Measurements from ENCODE around the gene BANF2. TPM values are rescaled to one million over a fixed set of nuclear protein-coding genes. Genes with fewer than 3 reads are reported as not detected.

Gene BANF2
- total RNA-seq, 1 donor from 2014 or later: not detected

DNA sequence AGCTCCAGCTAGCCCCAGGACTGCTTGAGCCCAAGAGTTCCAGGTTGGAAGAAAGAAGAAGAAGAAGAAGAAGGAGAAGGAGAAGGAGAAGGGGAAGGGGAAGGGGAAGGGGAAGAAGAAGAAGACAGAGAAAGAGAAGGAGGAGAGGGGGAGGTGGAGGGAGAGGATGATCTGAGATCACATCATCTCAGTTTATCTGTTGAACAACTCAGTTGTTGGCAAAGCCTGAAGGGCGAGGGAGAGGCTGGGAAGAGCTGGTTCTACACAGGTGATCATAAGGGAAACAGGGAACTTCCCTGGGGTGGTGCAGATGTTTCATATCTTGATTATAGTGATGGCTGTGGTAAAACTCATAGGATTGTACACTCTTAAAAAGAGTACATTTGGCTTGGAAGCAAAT, 14.6 kb upstream of the BANF2 start:
- peaks cover 12% of the 10 kb centered on the region for H3K4me1 Mint-ChIP-seq (ENCODE audit: unreplicated experiment)
- H3K9me3 Mint-ChIP-seq: peaks cover 5% of the 10 kb centered on the region
- peaks cover 6% of the 10 kb centered on the region for H3K36me3 Mint-ChIP-seq
- TF ChIP-seq, protein P1, sequence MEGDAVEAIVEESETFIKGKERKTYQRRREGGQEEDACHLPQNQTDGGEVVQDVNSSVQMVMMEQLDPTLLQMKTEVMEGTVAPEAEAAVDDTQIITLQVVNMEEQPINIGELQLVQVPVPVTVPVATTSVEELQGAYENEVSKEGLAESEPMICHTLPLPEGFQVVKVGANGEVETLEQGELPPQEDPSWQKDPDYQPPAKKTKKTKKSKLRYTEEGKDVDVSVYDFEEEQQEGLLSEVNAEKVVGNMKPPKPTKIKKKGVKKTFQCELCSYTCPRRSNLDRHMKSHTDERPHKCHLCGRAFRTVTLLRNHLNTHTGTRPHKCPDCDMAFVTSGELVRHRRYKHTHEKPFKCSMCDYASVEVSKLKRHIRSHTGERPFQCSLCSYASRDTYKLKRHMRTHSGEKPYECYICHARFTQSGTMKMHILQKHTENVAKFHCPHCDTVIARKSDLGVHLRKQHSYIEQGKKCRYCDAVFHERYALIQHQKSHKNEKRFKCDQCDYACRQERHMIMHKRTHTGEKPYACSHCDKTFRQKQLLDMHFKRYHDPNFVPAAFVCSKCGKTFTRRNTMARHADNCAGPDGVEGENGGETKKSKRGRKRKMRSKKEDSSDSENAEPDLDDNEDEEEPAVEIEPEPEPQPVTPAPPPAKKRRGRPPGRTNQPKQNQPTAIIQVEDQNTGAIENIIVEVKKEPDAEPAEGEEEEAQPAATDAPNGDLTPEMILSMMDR (conservative IDR thresholded peaks at IDR 0.05): no peak
- H3K27ac Mint-ChIP-seq: no peak overlapping the region
- no peak overlapping the region for H3K4me3 Mint-ChIP-seq
- peaks cover 28% of the 10 kb centered on the region for H3K27me3 Mint-ChIP-seq
- DNase-seq (ENCODE audit: extremely low spot score, unreplicated experiment): no peak

GRCh38 chr20:17687800-17688199, 12.0 kb upstream of the BANF2 start:
- TF ChIP-seq, protein P1 (conservative IDR thresholded peaks at IDR 0.05): no peak
- Mint-ChIP-seq H3K36me3 (peaks cover 6% of the 10 kb centered on the region), H3K4me1 (ENCODE audit: unreplicated experiment) (peaks cover 9% of the 10 kb centered on the region), H3K4me3 (no peak overlapping the region), H3K9me3 (peaks cover 5% of the 10 kb centered on the region), H3K27ac (no peak overlapping the region), H3K27me3 (peaks cover 25% of the 10 kb centered on the region)
- no peak for DNase-seq (ENCODE audit: extremely low spot score, unreplicated experiment)

- no peak overlapping the region for H3K4me3 Mint-ChIP-seq
- peaks cover 3% of the 10 kb centered on the region for H3K4me1 Mint-ChIP-seq (ENCODE audit: unreplicated experiment)
- no peak for DNase-seq (ENCODE audit: extremely low spot score, unreplicated experiment)
- H3K9me3 Mint-ChIP-seq: peaks cover 5% of the 10 kb centered on the region
- H3K27ac Mint-ChIP-seq: no peak overlapping the region
- peaks cover 21% of the 10 kb centered on the region for H3K27me3 Mint-ChIP-seq
- H3K36me3 Mint-ChIP-seq: peaks cover 6% of the 10 kb centered on the region
- TF ChIP-seq, protein P1 (conservative IDR thresholded peaks at IDR 0.05): no peak
Observed at GRCh38 chr20:17688965-17689364, 10.8 kb upstream of the BANF2 start.

GRCh38 chr20:17690144-17690543, 9.6 kb upstream of the BANF2 start:
- no peak for DNase-seq (ENCODE audit: extremely low spot score, unreplicated experiment)
- H3K27me3 Mint-ChIP-seq: peaks cover 13% of the 10 kb centered on the region
- TF ChIP-seq, protein P1 (conservative IDR thresholded peaks at IDR 0.05): no peak
- no peak overlapping the region for H3K27ac Mint-ChIP-seq
- H3K4me3 Mint-ChIP-seq: no peak overlapping the region
- H3K4me1 Mint-ChIP-seq (ENCODE audit: unreplicated experiment): peaks cover 3% of the 10 kb centered on the region
- H3K9me3 Mint-ChIP-seq: peaks cover 5% of the 10 kb centered on the region
- H3K36me3 Mint-ChIP-seq: peaks cover 6% of the 10 kb centered on the region

- no peak for DNase-seq (ENCODE audit: extremely low spot score, unreplicated experiment)
- Mint-ChIP-seq H3K4me3 (no peak overlapping the region), H3K9me3 (peaks cover 8% of the 10 kb centered on the region), H3K27me3 (peaks cover 6% of the 10 kb centered on the region), H3K36me3 (no peaks in the 10 kb centered on the region), H3K27ac (no peak overlapping the region), H3K4me1 (ENCODE audit: unreplicated experiment) (peaks cover 3% of the 10 kb centered on the region)
- TF ChIP-seq, protein P1 (conservative IDR thresholded peaks at IDR 0.05): no peak
Observed at GRCh38 chr20:17691758-17692157, 8.0 kb upstream of the BANF2 start.

DNA sequence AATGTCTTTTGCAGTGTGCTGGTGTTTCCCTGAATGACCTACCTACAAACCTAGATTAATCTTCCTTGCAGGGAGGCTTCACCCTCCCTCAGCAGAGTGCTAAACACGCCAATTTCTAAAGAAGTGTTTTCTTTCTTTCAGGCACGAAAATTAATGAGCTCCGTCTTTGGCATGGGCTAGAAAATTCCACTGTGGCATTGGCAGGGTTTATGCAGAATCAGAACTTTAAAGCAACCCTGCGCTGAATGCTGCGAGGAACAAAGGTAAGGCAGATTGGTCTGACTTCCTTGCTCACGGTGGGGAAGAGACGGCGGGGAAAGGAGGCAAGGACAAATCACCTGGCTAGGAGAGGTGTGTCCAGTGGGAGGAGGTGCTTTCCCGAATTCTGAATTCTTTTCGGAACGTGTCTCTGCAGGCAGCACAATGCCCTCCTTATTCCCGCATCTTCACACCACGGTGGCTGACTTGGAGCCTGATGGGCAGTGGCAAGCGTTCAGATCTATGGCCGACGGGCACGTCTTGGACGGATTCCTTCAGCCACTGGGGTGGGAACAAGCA, 6.2 kb upstream of the BANF2 start:
- DNase-seq (ENCODE audit: extremely low spot score, unreplicated experiment): no peak
- peak overlapping the region; percentile 18 for H3K4me3 Mint-ChIP-seq
- no peaks in the 10 kb centered on the region for H3K27me3 Mint-ChIP-seq
- peaks cover 3% of the 10 kb centered on the region for H3K4me1 Mint-ChIP-seq (ENCODE audit: unreplicated experiment)
- H3K27ac Mint-ChIP-seq: no peak overlapping the region
- peaks cover 5% of the 10 kb centered on the region for H3K9me3 Mint-ChIP-seq
- no peaks in the 10 kb centered on the region for H3K36me3 Mint-ChIP-seq
- TF ChIP-seq, protein P1 (conservative IDR thresholded peaks at IDR 0.05): no peak

Measured in type B pancreatic cell (in vitro differentiated cells).